HG02610 (cell line): ENCODE measurements around the gene ZCCHC24.
"Not testable (repeated sequence)": the region's sequence is repeated elsewhere in the genome, so short reads cannot be mapped to it uniquely, and the experiment has no call there.

Experiments
- ATAC-seq: cut with Tn5 transposase; IDR thresholded peaks from one replicate; pipeline ENCODE4 v1.9.1; 2021; ENCODE audit warnings: mild to moderate bottlenecking, moderate library complexity; ENCODE audit not compliant: unreplicated experiment

Gene ZCCHC24

DNA sequence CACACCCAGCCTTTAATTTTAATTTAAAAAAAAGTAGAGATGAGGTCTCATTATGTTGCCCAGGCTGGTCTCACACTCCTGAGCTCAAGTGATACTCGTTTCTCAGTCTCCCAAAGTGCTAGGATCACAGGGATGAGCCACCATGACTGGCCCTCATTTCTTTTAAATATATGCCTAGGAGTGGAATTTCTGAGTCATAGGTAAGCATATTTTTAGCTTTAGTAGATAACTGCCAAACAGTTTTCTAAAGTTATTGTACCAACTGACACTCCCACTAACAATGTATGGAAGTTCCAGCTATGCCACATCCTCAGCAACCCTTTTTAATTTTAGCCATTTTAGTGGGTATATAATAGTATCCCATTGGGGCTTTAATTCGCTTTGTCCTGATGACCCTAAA lies 111.9 kb downstream of the ZCCHC24 start:
- no peak for ATAC-seq

DNA sequence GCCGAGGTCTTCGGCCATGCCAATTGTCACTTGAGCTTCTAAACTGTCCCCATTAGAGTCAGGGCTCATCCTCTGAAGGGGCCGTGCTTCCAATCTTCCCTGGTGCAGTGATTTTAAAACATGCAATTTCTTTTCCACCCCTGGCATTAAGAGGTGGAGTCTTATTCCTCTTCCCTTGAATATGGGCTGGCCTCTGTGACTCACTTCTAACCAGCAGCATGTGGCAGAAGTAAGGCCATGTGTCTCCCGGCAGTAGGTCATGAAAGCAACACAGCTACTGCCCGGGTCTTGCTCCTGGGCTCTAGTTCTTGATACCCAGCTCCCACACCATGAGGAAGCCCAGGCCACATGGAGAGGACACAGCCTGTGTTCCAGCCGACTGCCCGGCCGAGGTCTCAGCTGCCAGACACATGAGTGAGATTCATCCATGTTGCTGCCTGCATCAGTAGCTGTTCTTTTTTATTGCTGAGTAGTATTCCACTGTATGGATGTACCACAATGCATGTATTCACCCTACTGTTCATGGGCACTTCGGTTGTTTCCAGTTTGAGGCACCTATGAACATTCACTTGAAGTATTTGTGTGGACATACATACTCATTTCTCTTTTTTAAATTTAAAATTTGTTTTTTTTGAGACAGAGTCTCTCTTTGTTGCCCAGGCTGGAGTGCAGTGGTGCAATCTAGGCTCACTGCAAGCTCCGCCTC lies 112.7 kb downstream of the ZCCHC24 start:
- not testable (repeated sequence) for ATAC-seq
